LNCAP (cell line): ENCODE results near the gene LMBR1L.

Experiments used
- TF ChIP-seq, protein P1 (sequence below): fragments of 450-650 bp; IDR thresholded peaks from 2 replicates; pipeline ENCODE4 v1.5.1; 2017; ENCODE audit warnings: mild to moderate bottlenecking

LMBR1L gene

GRCh38 chr12:49054096-49054495 lies 56.6 kb downstream of the LMBR1L start:
- TF ChIP-seq, protein P1, sequence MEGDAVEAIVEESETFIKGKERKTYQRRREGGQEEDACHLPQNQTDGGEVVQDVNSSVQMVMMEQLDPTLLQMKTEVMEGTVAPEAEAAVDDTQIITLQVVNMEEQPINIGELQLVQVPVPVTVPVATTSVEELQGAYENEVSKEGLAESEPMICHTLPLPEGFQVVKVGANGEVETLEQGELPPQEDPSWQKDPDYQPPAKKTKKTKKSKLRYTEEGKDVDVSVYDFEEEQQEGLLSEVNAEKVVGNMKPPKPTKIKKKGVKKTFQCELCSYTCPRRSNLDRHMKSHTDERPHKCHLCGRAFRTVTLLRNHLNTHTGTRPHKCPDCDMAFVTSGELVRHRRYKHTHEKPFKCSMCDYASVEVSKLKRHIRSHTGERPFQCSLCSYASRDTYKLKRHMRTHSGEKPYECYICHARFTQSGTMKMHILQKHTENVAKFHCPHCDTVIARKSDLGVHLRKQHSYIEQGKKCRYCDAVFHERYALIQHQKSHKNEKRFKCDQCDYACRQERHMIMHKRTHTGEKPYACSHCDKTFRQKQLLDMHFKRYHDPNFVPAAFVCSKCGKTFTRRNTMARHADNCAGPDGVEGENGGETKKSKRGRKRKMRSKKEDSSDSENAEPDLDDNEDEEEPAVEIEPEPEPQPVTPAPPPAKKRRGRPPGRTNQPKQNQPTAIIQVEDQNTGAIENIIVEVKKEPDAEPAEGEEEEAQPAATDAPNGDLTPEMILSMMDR, result no peak

DNA sequence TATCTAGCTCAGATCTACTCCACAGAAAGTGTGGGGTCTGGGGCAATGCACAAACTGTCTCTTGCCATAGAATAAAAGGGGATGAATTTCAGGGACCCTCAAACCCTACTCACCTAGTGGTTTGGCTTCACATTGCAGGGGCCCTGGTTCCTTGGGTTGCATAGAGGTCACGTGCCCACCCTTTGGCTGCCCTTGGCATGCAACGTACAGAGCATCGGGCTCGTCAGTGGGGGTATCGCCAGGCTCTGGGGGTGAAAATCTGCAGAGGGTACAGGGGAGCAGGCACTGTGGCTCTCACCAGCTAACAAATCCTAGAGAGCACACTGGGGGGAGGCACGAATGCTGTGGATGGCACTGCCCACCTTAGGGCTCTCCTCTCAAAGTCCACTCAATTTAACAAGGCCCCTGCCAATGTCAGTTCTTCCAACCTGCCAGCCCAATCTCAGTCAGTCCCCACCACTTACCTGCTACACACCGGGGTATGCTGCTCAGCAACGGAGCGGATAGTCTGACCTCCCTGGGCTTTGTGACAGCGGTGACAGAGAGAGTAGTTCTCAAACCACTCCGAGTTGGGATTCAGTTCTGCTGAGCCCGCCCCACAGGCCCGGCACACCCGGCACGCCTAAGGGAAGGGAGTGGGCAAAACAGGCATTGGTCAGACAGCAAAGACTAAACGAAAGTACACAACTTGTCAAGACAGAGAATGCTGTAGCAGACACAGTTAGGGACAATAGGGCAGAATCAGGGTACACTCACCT lies 58.0 kb downstream of the LMBR1L start:
- TF ChIP-seq, protein P1, result no peak

DNA sequence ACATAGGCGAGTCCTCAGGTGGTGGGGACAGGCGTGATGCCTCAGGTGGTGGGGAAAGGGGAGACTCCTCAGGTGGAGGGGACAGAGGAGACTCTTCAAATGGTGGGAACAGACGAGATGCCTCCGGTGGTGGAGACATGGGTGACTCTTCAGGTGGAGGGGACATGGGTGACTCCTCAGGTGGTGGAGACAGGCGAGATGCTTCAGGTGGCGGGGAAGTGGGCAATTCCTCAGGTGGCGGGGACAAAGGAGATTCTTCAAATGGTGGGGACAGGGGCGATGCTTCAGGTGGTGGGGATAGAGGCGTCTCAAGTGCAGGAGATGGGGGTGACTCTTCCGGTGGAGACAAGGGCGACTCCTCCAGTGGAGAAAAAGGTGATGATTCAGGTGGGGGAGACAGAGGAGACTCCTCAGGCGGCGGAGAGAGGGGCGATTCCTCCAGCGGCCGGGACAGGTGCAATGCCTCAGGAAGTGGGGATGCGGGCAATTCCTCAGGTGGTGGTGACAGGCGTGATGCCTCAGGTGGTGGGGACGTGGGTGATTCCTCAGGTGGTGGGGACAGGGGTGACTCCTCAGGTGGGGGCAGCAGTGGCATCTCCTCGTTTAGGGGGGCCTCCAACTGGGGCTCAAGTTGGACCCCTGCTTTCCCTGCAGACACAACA lies 58.7 kb downstream of the LMBR1L start:
- TF ChIP-seq, protein P1, result no peak

DNA sequence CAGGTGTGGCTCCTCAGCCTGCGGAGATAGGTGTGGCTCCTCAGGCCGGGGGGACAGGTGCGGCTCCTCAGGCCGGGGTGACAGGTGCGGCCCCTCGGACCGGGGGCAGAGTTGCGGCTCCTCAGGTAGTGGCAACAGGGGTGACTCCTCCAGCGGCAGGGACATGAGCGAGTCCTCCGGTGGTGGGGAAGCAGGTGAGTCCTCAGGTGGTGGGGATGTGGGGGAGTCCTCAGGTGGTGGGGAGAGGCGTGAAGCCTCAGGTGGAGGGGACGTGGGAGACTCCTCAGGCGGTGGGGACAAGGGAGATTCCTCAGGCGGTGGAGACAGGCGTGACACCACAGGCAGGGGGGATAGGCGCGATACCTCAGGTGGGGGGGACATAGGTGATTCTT lies 59.3 kb downstream of the LMBR1L start:
- TF ChIP-seq, protein P1, result no peak

DNA sequence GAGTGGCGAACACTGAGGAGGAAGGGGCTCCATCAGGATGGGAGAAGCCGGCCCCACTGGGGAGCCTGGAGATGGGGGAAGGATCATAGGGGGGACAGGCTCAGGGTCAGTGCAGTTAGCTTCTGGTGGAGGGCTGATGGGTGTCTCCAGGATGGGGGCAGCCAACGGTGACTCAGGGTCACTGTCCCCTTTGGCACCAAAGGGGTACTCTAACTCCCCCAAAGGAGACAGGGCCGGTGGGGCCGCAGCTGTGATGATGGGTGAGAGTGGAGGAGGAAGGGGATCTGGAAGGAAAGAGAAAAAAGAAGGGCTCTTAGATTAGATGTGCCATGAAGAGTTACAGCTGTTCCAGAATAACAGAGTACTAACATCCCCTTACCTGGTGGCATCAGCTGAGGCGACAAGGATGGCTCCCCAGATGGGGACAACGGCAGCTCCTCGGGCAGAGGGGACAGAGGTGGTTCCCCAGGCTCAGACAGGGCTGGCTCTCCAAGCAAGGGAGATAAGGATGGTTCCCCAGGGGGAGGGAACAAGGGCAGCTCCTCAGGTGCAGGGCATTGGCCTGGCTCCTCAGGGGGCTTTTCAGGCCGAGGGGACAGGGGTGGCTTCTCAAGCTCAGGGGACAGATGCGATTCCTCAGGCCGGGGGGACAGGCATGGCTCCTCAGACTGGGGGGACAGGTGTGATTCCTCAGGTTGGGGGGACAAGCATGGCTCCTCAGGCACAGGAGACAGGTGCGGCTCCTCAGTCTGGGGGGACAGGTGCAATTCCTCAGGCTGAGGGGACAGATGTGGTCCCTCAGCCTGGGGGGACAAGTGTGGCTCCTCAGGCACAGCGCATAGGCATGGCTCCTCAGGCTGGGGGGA lies 59.9 kb downstream of the LMBR1L start:
- TF ChIP-seq, protein P1, result no peak

- TF ChIP-seq, protein P1, result no peak
Observed at GRCh38 chr12:49049566-49050224, 61.0 kb downstream of the LMBR1L start.

DNA sequence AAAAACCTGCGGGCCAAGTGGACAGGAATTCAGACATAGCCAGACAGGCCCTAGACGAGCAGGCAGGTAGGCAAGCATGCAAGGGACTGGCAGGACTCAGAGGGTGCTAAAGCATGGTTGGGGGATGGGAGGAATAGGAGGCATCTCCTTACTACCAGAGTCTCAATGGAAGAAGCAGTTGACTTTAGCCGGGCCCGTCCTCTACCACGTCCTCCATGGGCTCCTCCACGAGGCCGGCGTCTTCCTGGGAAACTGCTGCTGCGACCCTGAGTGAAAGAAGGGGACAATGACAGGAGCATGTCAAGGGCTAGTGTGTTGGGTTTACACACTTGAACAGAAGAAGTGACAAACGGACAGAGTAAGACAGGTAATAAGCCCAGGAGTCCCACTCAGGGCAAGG lies 61.7 kb downstream of the LMBR1L start:
- TF ChIP-seq, protein P1, result no peak
